K562 (cell line): ENCODE results near the gene MAPK4. TPM values are rescaled to one million over a fixed set of nuclear protein-coding genes. Genes with fewer than 3 reads are reported as not detected.
"Not testable (repeated sequence)": the region's sequence is repeated elsewhere in the genome, so short reads cannot be mapped to it uniquely, and the experiment has no call there.

ENCODE experiments used
- ATAC-seq: fragments of 200-7000 bp; cut with Tn5 transposase; 3 replicates; pipeline ENCODE4 v1.9.1; 2020; ENCODE audit warnings: moderate library complexity
- BruUV-seq: library from RNA; stranded (reverse); fragments of 400-500 nt; replicated peaks from 2 replicates; lab custom pipeline; 2021; lab: Mats Ljungman, UMichigan
- CTCF ChIA-PET: fragments of 300-600 bp; formaldehyde crosslinking; extraction: SDS; loops from one replicate; lab custom pipeline; 2021; ENCODE audit warnings: low intra/inter-chr PET ratio; lab: Yijun Ruan, JAX
- POLR2A ChIA-PET: fragments of 300-600, 350-650 bp; sonication (Branson Sonifier 250); formaldehyde crosslinking; extraction: SDS; loops from one replicate; lab custom pipeline; 2021; ENCODE audit warnings: antibody characterized with exemption, inconsistent platforms; lab: Yijun Ruan, JAX
- DNase-seq, 4 experiments: peaks; one replicate each; pipeline versions ENCODE4 v3.0.0 to v3.0.0-alpha.2; 2011 to 2018; ENCODE audit warnings: low spot score in 3 of 4, mixed read lengths in 3 of 4; ENCODE audit errors: extremely low read depth in 1 of 4
- FAIRE-seq: peaks from 2 replicates; lab custom pipeline; 2011; peaks lifted over from hg19 to GRCh38; lab: Jason Lieb, UNC
- H2AFZ ChIP-seq: 2 replicates; pipeline ENCODE4 v1.6.0; 2011; ENCODE audit warnings: low read depth, low read length, control low read depth, inconsistent platforms
- H3K27ac ChIP-seq: fragments of 200-600 bp; 3 replicates; pipeline ENCODE4 v1.8.0; 2011; ENCODE audit warnings: low read depth, mild to moderate bottlenecking, control low read depth, inconsistent platforms, low read length, moderate library complexity, mixed read lengths; ENCODE audit errors: extremely low read depth
- H3K27me3 ChIP-seq, 2 experiments: fragments of 300-600 bp in 1 of 2; 2 replicates in 1 of 2; 3 replicates in 1 of 2; pipeline versions ENCODE4 v1.6.0 to v1.8.0; 2011; ENCODE audit warnings: inconsistent platforms in 2 of 2, low read length in 2 of 2, mild to moderate bottlenecking in 1 of 2, mixed read lengths in 1 of 2, moderate library complexity in 1 of 2; ENCODE audit not compliant: control insufficient read depth in 2 of 2, insufficient read depth in 2 of 2
- H3K36me3 ChIP-seq: fragments of 300-600 bp; 3 replicates; pipeline ENCODE4 v1.8.0; 2011; ENCODE audit warnings: mild to moderate bottlenecking, low read length, inconsistent platforms; ENCODE audit not compliant: control insufficient read depth, insufficient read depth
- H3K4me1 ChIP-seq, 2 experiments: fragments of 200-600 bp in 1 of 2; replicated peaks in 1 of 2; 2 replicates in 1 of 2; 3 replicates in 1 of 2; pipeline versions ENCODE4 v1.5.1 to v1.8.0; 2011; ENCODE audit warnings: inconsistent platforms in 2 of 2, low read length in 2 of 2, mild to moderate bottlenecking in 1 of 2, mixed read lengths in 1 of 2, moderate library complexity in 1 of 2; ENCODE audit not compliant: control insufficient read depth in 2 of 2, insufficient read depth in 2 of 2
- H3K4me2 ChIP-seq: 2 replicates; pipeline ENCODE4 v1.6.1; 2011; ENCODE audit warnings: low read length, control low read depth, inconsistent platforms, mixed read lengths; ENCODE audit not compliant: insufficient read depth
- H3K4me3 ChIP-seq: fragments of 200-600 bp; sonication (generic), shearing (Covaris generic); 2 replicates; pipeline ENCODE4 v1.5.1; 2016; ENCODE audit warnings: control low read depth, inconsistent platforms
- H3K79me2 ChIP-seq: fragments of 200-600 bp; 3 replicates; pipeline ENCODE4 v1.8.0; 2011; ENCODE audit warnings: low read length, inconsistent platforms; ENCODE audit not compliant: control insufficient read depth, insufficient read depth
- H3K9ac ChIP-seq, 2 experiments: 2 replicates each; pipeline versions ENCODE4 v1.6.0 to v1.6.1; 2011; ENCODE audit warnings: low read depth in 2 of 2, low read length in 2 of 2, control low read depth in 1 of 2, inconsistent platforms in 1 of 2, mild to moderate bottlenecking in 1 of 2, mixed read lengths in 1 of 2; ENCODE audit not compliant: insufficient read depth in 1 of 2
- H3K9me1 ChIP-seq: one replicate; pipeline ENCODE4 v1.6.0; 2011; ENCODE audit warnings: inconsistent platforms, mild to moderate bottlenecking, low read length, moderate library complexity; ENCODE audit not compliant: control insufficient read depth, insufficient read depth
- H3K9me3 ChIP-seq: replicated peaks from 2 replicates; pipeline ENCODE4 v1.5.1; 2011; ENCODE audit warnings: low read depth, low read length, inconsistent platforms; ENCODE audit not compliant: control insufficient read depth, insufficient read depth
- H4K20me1 ChIP-seq: replicated peaks from 2 replicates; pipeline ENCODE4 v1.6.1; 2011; ENCODE audit warnings: low read length, inconsistent platforms, mixed read lengths; ENCODE audit not compliant: control insufficient read depth, insufficient read depth
- ATF1 ChIP-seq, 2 experiments: fragments of 450-650 bp in 1 of 2; IDR thresholded peaks; 2 replicates each; pipeline ENCODE4 v1.6.1; 2016; ENCODE audit warnings: missing compliant biosample characterization in 1 of 2, missing genetic modification characterization in 1 of 2
- BRD4 ChIP-seq: fragments of 200-600 bp; sonication (generic); IDR thresholded peaks from 2 replicates; pipeline ENCODE4 v1.6.1; 2017; ENCODE audit warnings: inconsistent platforms
- ILF3 ChIP-seq: fragments of 450-650 bp; IDR thresholded peaks from 2 replicates; pipeline ENCODE4 v1.6.1; 2018; ENCODE audit warnings: antibody characterized with exemption, mild to moderate bottlenecking, moderate library complexity, borderline replicate concordance
- MYNN ChIP-seq, 2 experiments: sonication (generic); formaldehyde crosslinking in 1 of 2; IDR thresholded peaks; 2 replicates each; pipeline versions ENCODE4 v1.5.0 to v1.6.1; 2016 to 2020; ENCODE audit warnings: antibody characterized with exemption in 1 of 2, missing genetic modification reagents in 1 of 2
- PPARD ChIP-seq: fragments of 250-450 bp; sonication (Bioruptor Pico); IDR thresholded peaks from 2 replicates; pipeline ENCODE4 v1.8.0; 2022; ENCODE audit warnings: inconsistent platforms, mild to moderate bottlenecking, moderate library complexity
- RBM14 ChIP-seq: fragments of 200-400 bp; formaldehyde crosslinking; IDR thresholded peaks from 2 replicates; pipeline ENCODE4 v1.6.1; 2018; ENCODE audit warnings: low read depth, mild to moderate bottlenecking, low read length, moderate library complexity, borderline replicate concordance; ENCODE audit not compliant: insufficient read depth
- SPI1 ChIP-seq: IDR thresholded peaks from 2 replicates; pipeline ENCODE4 v1.6.1; 2011; ENCODE audit warnings: low read depth, low read length, control low read depth, borderline replicate concordance
- ZNF507 ChIP-seq: conservative IDR thresholded peaks from 2 replicates; pipeline ENCODE4 v1.6.1; 2017; ENCODE audit warnings: missing genetic modification characterization, missing compliant biosample characterization
- ZNF764 ChIP-seq: fragments of 250-450 bp; sonication (Bioruptor Pico); IDR thresholded peaks from 2 replicates; pipeline ENCODE4 v1.4.0; 2020; ENCODE audit warnings: low read depth, mild to moderate bottlenecking, moderate library complexity
- WGBS: fragments of 100-300 bp; shearing (Covaris generic); methylation state at CpG from one replicate; pipeline ENCODE4 v1.1.6; 2016; ENCODE audit warnings: low coverage, mixed read lengths; ENCODE audit not compliant: insufficient coverage; ENCODE audit errors: missing lambda C conversion rate; 5-methylcytosine and 5-hydroxymethylcytosine counted together
- in situ Hi-C: fragments of 300-500 bp; cut with MboI; formaldehyde crosslinking; loops from 4 replicates; pipeline ENCODE4 v1.15.0; 2018; ENCODE audit warnings: inconsistent platforms, mixed read lengths
- intact Hi-C: fragments of 100-400 bp; cut with micrococcal nuclease; formaldehyde crosslinking; loops from 2 replicates; pipeline ENCODE4 v1.14.2; 2022
- polyA plus RNA-seq, 8 experiments: library from polyadenylated mRNA; depleted of rRNA in 4 of 8; stranded (reverse) in 5 of 8; unstranded in 3 of 8; fragments of >200 nt; fragmentation: Nextera tagmentation in 2 of 8; fragmentation: Illumina TruSeq in 1 of 8; extraction: Ambion mirVana in 2 of 8; extraction: Trizol in 1 of 8; gene quantifications; 2 replicates each; pipeline versions ENCODE4 v1.2.1 to v1.2.3, GENCODE V29; 2011 to 2014; ENCODE audit warnings: inconsistent platforms in 1 of 8, missing spikeins in 1 of 8
- total RNA-seq, 7 experiments: library from RNA; depleted of rRNA in 6 of 7; stranded (reverse); fragments of >200 nt in 6 of 7; fragmentation: Illumina TruSeq in 2 of 7; extraction: Trizol in 2 of 7; gene quantifications; 2 replicates each; pipeline versions ENCODE4 v1.2.1 to v1.2.3, GENCODE V29; 2011 to 2021; ENCODE audit warnings: low replicate concordance in 1 of 7
- TF ChIP-seq, protein P1 (sequence below): sonication (generic); formaldehyde crosslinking; IDR thresholded peaks from 2 replicates; pipeline ENCODE4 v1.8.0; 2022; ENCODE audit warnings: mild to moderate bottlenecking, missing genetic modification reagents, borderline replicate concordance
- TF ChIP-seq, protein P2 (sequence below): sonication (generic); formaldehyde crosslinking; IDR thresholded peaks from 2 replicates; pipeline ENCODE4 v1.8.0; 2022; ENCODE audit warnings: mild to moderate bottlenecking, missing genetic modification reagents

The MAPK4 gene
- total and polyA plus RNA-seq, 9 of the 15 experiments (the other 6 are each of a cell fraction or from before 2014, with no cell fraction given) = not detected

DNA sequence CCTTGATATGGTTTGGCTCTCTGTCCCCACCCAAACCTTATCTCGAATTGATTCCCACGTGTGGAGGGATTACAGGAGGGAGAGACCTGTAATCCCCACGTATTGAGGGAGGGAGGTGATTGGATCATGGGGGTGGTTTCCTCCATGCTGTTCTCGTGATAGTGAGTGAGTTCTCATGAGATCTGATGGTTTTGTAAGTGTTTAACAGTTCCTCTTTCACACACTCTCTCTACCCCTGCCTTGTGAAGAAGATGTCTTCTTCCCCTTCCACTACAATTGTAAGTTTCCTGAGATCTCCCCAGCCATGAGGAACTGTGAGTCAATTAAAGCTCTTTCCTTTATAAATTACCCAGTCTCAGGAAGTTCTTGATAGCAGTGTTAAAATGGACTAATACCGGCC lies 42.6 kb upstream of the MAPK4 start:
- H3K9me1 ChIP-seq, in situ Hi-C loops, H3K4me2 ChIP-seq, POLR2A ChIA-PET, DNase-seq, H4K20me1 ChIP-seq, BruUV-seq, H3K4me3 ChIP-seq, H2AFZ ChIP-seq, H3K27ac ChIP-seq, H3K9me3 ChIP-seq, H3K4me1 ChIP-seq, H3K36me3 ChIP-seq, ATAC-seq, H3K27me3 ChIP-seq, H3K79me2 ChIP-seq, FAIRE-seq, intact Hi-C loops, CTCF ChIA-PET, H3K9ac ChIP-seq: not testable (repeated sequence)
- 2% methylated on average over 5 of the region's 5 CpGs for WGBS
- 0 out of 2 replicates have a peak, but pooled peaks have one; percentile 7 for TF ChIP-seq SPI1

DNA sequence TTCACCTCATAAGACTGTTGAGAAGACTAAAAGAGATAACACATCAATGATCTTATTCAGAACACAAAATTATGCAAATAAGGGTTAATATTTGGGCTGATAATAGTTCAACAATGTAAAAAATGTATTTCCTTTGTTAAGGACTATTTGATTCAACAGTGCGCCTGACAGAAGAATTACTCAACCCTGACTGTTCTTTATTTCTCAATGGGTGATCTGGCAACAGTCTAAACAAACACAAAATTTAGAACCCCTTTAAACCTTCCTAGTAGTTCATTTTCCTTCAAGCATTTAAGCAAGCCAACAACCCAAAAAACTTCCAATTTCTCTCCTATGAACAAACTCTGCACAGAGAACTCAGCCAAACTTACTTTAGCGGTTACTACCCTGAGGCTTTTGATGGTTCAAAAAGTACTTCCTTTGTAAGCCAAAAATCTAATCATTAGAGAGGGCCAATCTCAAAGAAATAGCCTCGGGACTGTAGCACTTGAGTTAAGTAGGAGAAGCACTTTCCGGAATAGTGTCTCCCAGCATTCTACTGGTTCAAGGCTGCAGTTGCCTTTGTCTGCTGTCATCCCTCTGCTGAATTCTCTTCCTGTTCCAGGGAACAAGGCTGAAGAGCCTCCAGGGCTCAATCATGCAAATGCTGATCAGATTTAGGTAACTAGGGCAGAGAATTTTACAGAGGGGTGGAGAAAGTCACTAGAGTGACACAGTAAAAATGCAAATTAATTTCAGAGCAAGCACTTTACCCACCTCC lies 40.9 kb upstream of the MAPK4 start:
- intact Hi-C loops = no loop called here
- no peak overlapping the region for H2AFZ ChIP-seq
- BruUV-seq = no TSS peak
- H3K9ac ChIP-seq = no peak overlapping the region
- no peaks in the 10 kb centered on the region; a peak in 1 of 5 replicates for H3K27me3 ChIP-seq
- POLR2A ChIA-PET = no interaction called here
- H3K9me1 ChIP-seq = no peaks in the 10 kb centered on the region
- no peak for FAIRE-seq
- CTCF ChIA-PET = no interaction called here
- no peak overlapping the region for H3K27ac ChIP-seq
- 2% methylated on average over 4 of the region's 4 CpGs for WGBS
- H3K9me3 ChIP-seq = no peaks in the 10 kb centered on the region; the same call in 1 of the 2 replicates
- DNase-seq = no peak
- no peak overlapping the region for H3K4me3 ChIP-seq
- no peaks in the 10 kb centered on the region for H3K36me3 ChIP-seq
- no peak overlapping the region for H3K4me2 ChIP-seq
- no peak for ATAC-seq
- in situ Hi-C loops = no loop called here
- H3K79me2 ChIP-seq = no peaks in the 10 kb centered on the region
- TF ChIP-seq PPARD (no peak), BRD4 (no peak), RBM14 (no peak), ZNF764 (no peak), ZNF507 (tag) (no peak), ATF1 (CRISPR knock-in tag; IDR thresholded peaks at IDR 0.05) (no peak), ATF1 (tag; IDR thresholded peaks at IDR 0.05) (no peak), MYNN (IDR thresholded peaks at IDR 0.05) (no peak), MYNN (CRISPR knock-in tag; IDR thresholded peaks at IDR 0.05) (no peak), ILF3 (no peak)
- TF ChIP-seq, protein P1, sequence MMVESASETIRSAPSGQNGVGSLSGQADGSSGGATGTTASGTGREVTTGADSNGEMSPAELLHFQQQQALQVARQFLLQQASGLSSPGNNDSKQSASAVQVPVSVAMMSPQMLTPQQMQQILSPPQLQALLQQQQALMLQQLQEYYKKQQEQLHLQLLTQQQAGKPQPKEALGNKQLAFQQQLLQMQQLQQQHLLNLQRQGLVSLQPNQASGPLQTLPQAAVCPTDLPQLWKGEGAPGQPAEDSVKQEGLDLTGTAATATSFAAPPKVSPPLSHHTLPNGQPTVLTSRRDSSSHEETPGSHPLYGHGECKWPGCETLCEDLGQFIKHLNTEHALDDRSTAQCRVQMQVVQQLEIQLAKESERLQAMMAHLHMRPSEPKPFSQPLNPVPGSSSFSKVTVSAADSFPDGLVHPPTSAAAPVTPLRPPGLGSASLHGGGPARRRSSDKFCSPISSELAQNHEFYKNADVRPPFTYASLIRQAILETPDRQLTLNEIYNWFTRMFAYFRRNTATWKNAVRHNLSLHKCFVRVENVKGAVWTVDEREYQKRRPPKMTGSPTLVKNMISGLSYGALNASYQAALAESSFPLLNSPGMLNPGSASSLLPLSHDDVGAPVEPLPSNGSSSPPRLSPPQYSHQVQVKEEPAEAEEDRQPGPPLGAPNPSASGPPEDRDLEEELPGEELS (CRISPR knock-in tag) = no peak
- TF ChIP-seq, protein P2, sequence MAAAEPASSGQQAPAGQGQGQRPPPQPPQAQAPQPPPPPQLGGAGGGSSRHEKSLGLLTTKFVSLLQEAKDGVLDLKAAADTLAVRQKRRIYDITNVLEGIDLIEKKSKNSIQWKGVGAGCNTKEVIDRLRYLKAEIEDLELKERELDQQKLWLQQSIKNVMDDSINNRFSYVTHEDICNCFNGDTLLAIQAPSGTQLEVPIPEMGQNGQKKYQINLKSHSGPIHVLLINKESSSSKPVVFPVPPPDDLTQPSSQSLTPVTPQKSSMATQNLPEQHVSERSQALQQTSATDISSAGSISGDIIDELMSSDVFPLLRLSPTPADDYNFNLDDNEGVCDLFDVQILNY (CRISPR knock-in tag) = no peak
- H4K20me1 ChIP-seq = no peaks in the 10 kb centered on the region
- H3K4me1 ChIP-seq = no peaks in the 10 kb centered on the region
